Heart left ventricle (tissue), 13 donors: ENCODE data around the gene SMIM44.

ENCODE experiments used
- POLR2A ChIP-seq, 2 donors: fragments of 450-650 bp; IDR thresholded peaks; one replicate each; pipeline ENCODE4 v1.6.1; 2017; ENCODE audit warnings: antibody characterized with exemption in 2 of 2, mild to moderate bottlenecking in 2 of 2, moderate library complexity in 2 of 2
- TF ChIP-seq, protein P1 (sequence below), 12 donors: fragments of 200-600 bp; sonication (generic) in 4 of 12; IDR thresholded peaks; one replicate each; pipeline versions ENCODE4 v1.5.0 to v1.8.0; 2018 to 2022; ENCODE audit warnings: antibody characterized with exemption in 12 of 12, mild to moderate bottlenecking in 5 of 12
- donor health status: ischemic (EF 13 %, LVEDD 7.1; RV severe dilation, severe dysfunction).
- donor health status: DM: no; HTN: yes; CAD: no.
- donor health status: DM: no; HTN: no; CAD: no.
- donor health status: ischemic (EF 25% LVEDD 6.9; RV normal size, moderate dysfunction).
- donor health status: ischemic (EF 25% LVEDD 5.7; RV mildly dilated, moderate dysfunction).
- donor health status: ischemic (EF 35%, LVEDD 5.7; RV mildly dilated, moderate dysfunction).
- donor health status: nonischemic (EF 11% LVEDD 7.7; RV severe dilation, severe dysfunction).
- donor health status: DM: yes; HTN: yes; CAD: no.
- donor health status: PGD.
- donor health status: ischemic (EF 29% LVEDD 5.4; RV normal size, mild dysfunction).
- donor health status: nonischemic (EF 23%, LVEDD 6.1; RV moderate dilation, normal function).

DNA sequence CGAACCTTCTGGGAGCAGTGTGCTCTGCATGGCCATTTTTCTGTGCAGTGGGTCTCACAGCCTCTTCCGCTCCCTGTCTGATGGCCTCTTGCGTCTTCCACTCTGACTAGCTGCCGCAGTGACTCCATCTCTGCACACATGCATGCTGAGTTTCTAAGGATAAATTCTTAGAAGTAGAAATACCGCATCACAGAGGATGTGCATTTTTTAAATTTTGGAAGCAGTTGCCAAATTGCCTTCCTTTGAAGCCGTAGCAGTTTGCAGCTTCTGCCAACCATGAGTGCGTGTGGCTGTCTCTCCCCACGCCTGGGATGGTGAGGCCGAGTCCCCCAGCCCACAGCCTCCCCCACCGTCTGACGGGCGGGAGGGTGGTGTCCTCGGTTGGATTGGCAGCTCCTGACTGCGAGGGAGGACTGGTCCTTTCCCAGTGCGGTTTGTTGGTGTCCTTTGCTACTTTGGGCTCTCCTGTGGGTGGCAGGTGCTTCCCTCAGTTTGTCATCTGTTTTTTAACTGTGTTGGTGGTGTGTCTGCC, 32.7 kb upstream of the SMIM44 start:
- TF ChIP-seq, protein P1, sequence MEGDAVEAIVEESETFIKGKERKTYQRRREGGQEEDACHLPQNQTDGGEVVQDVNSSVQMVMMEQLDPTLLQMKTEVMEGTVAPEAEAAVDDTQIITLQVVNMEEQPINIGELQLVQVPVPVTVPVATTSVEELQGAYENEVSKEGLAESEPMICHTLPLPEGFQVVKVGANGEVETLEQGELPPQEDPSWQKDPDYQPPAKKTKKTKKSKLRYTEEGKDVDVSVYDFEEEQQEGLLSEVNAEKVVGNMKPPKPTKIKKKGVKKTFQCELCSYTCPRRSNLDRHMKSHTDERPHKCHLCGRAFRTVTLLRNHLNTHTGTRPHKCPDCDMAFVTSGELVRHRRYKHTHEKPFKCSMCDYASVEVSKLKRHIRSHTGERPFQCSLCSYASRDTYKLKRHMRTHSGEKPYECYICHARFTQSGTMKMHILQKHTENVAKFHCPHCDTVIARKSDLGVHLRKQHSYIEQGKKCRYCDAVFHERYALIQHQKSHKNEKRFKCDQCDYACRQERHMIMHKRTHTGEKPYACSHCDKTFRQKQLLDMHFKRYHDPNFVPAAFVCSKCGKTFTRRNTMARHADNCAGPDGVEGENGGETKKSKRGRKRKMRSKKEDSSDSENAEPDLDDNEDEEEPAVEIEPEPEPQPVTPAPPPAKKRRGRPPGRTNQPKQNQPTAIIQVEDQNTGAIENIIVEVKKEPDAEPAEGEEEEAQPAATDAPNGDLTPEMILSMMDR (IDR thresholded peaks at IDR 0.05) = no peak
- no peak for TF ChIP-seq POLR2A (IDR thresholded peaks at IDR 0.05)
